Suprapubic skin (tissue), 3 donors: ENCODE data around the gene MCM5.

ENCODE experiments used
- CTCF ChIP-seq, 2 donors: fragments of 200-600 bp in 1 of 2; fragments of 450-650 bp in 1 of 2; sonication (generic) in 1 of 2; IDR thresholded peaks; one replicate each; pipeline ENCODE4 v1.5.1; 2016 to 2019; ENCODE audit warnings: antibody characterized with exemption in 2 of 2, mild to moderate bottlenecking in 1 of 2, moderate library complexity in 1 of 2
- EP300 ChIP-seq: sonication (generic); formaldehyde crosslinking; IDR thresholded peaks from one replicate; pipeline ENCODE4 v1.6.1; 2017; ENCODE audit warnings: antibody characterized with exemption
- POLR2A ChIP-seq, 2 donors: fragments of 450-650 bp; IDR thresholded peaks; one replicate each; pipeline ENCODE4 v1.6.1; 2017; ENCODE audit warnings: antibody characterized with exemption in 2 of 2, mild to moderate bottlenecking in 2 of 2, moderate library complexity in 2 of 2

- TF ChIP-seq CTCF (IDR thresholded peaks at IDR 0.05): no peak
- TF ChIP-seq POLR2A (IDR thresholded peaks at IDR 0.05): no peak
- TF ChIP-seq EP300: no peak
Observed at GRCh38 chr22:35400501-35400790, 506 bp downstream of the MCM5 start.
